HepG2 (cell line): ENCODE measurements around the gene BRAF. TPM values are rescaled to one million over a fixed set of nuclear protein-coding genes. Genes with fewer than 3 reads are reported as not detected.

Experiments
- ATAC-seq: fragments of 200-7000 bp; cut with Tn5 transposase; 3 replicates; pipeline ENCODE4 v1.9.1; 2020; ENCODE audit warnings: mild to moderate bottlenecking, moderate library complexity
- BruUV-seq: library from RNA; stranded (reverse); fragments of 400-500 nt; replicated peaks from 2 replicates; lab custom pipeline; 2021; lab: Mats Ljungman, UMichigan
- CTCF ChIA-PET: fragments of 300-600 bp; formaldehyde crosslinking; extraction: SDS; loops from one replicate; lab custom pipeline; 2021; ENCODE audit warnings: low total read pairs, inconsistent platforms, low intra/inter-chr PET ratio; lab: Yijun Ruan, JAX
- POLR2A ChIA-PET: fragments of 350-600 bp; sonication (Branson Sonifier 250); formaldehyde crosslinking; loops from one replicate; lab custom pipeline; 2020; ENCODE audit warnings: antibody characterized with exemption, inconsistent platforms; lab: Yijun Ruan, JAX
- DNase-seq: peaks from one replicate; pipeline ENCODE4 v3.0.0-alpha.2; 2015; ENCODE audit warnings: low spot score
- FAIRE-seq: peaks from 3 replicates; lab custom pipeline; 2011; peaks lifted over from hg19 to GRCh38; lab: Jason Lieb, UNC
- H2AFZ ChIP-seq: one replicate; pipeline ENCODE4 v1.6.1; 2011; ENCODE audit warnings: low read length, inconsistent platforms
- H3K27ac ChIP-seq: fragments of 300-600 bp; 3 replicates; pipeline ENCODE4 v1.8.0; 2011; ENCODE audit warnings: mixed run types, mild to moderate bottlenecking, mixed read lengths, low read length, inconsistent platforms; ENCODE audit not compliant: insufficient read depth; ENCODE audit errors: extremely low read length
- H3K27me3 ChIP-seq, 2 experiments: fragments of 200-600 bp in 1 of 2; 2 replicates in 1 of 2; 3 replicates in 1 of 2; pipeline versions ENCODE4 v1.6.0 to v1.8.0; 2011; ENCODE audit warnings: low read length in 2 of 2, mild to moderate bottlenecking in 2 of 2, moderate library complexity in 2 of 2, inconsistent platforms in 1 of 2; ENCODE audit not compliant: insufficient read depth in 2 of 2, control insufficient read depth in 1 of 2
- H3K36me3 ChIP-seq, 2 experiments: fragments of 200-600 bp in 1 of 2; replicated peaks in 1 of 2; 2 replicates in 1 of 2; 3 replicates in 1 of 2; pipeline versions ENCODE4 v1.5.1 to v1.8.0; 2011; ENCODE audit warnings: low read length in 2 of 2, inconsistent platforms in 1 of 2; ENCODE audit not compliant: insufficient read depth in 2 of 2, control insufficient read depth in 1 of 2
- H3K4me1 ChIP-seq: 2 replicates; pipeline ENCODE4 v1.5.1; 2012; ENCODE audit warnings: low read length, inconsistent platforms; ENCODE audit not compliant: insufficient read depth
- H3K4me2 ChIP-seq: 2 replicates; pipeline ENCODE4 v1.6.0; 2011; ENCODE audit warnings: low read depth, low read length, inconsistent platforms
- H3K4me3 ChIP-seq, 3 experiments: fragments of 200-600 bp in 1 of 3; sonication (generic), shearing (Covaris generic) in 1 of 3; replicated peaks in 1 of 3; 2 replicates each; pipeline ENCODE4 v1.5.1; 2011 to 2016; ENCODE audit warnings: low read length in 3 of 3, inconsistent platforms in 2 of 3, low read depth in 2 of 3, mild to moderate bottlenecking in 2 of 3, control low read depth in 1 of 3, mixed read lengths in 1 of 3; ENCODE audit not compliant: insufficient read depth in 1 of 3
- H3K79me2 ChIP-seq: one replicate; pipeline ENCODE4 v1.6.1; 2011; ENCODE audit warnings: low read length, inconsistent platforms; ENCODE audit not compliant: insufficient read depth
- H3K9ac ChIP-seq: 2 replicates; pipeline ENCODE4 v1.6.0; 2011; ENCODE audit warnings: mild to moderate bottlenecking, low read depth, low read length, inconsistent platforms; ENCODE audit not compliant: insufficient read depth
- H3K9me3 ChIP-seq: 2 replicates; pipeline ENCODE4 v1.5.1; 2012; ENCODE audit warnings: mild to moderate bottlenecking, low read length
- H4K20me1 ChIP-seq: 2 replicates; pipeline ENCODE4 v1.6.0; 2011; ENCODE audit warnings: inconsistent platforms, mild to moderate bottlenecking, low read length, moderate library complexity; ENCODE audit not compliant: insufficient read depth
- ARID5B ChIP-seq: IDR thresholded peaks from 2 replicates; pipeline ENCODE4 v1.4.0; 2020; ENCODE audit warnings: mild to moderate bottlenecking, missing genetic modification reagents
- CHD4 ChIP-seq: fragments of 200-600 bp; sonication (generic); IDR thresholded peaks from 2 replicates; pipeline ENCODE4 v1.7.0; 2017; ENCODE audit warnings: mild to moderate bottlenecking, low read length, borderline replicate concordance
- HNF4A ChIP-seq: sonication (generic); formaldehyde crosslinking; IDR thresholded peaks from 2 replicates; pipeline ENCODE4 v1.4.0; 2020; ENCODE audit warnings: missing genetic modification reagents
- NR1H2 ChIP-seq: sonication (generic); formaldehyde crosslinking; IDR thresholded peaks from 2 replicates; pipeline ENCODE4 v1.8.1; 2022; ENCODE audit warnings: low read depth, missing genetic modification reagents, borderline replicate concordance
- NR2F1 ChIP-seq, 2 experiments: fragments of 450-650 bp in 1 of 2; formaldehyde crosslinking in 1 of 2; IDR thresholded peaks; 2 replicates each; pipeline versions ENCODE4 v1.5.0 to v1.6.1; 2016 to 2020; ENCODE audit warnings: mild to moderate bottlenecking in 1 of 2, missing compliant biosample characterization in 1 of 2, missing genetic modification reagents in 1 of 2, moderate library complexity in 1 of 2
- PCBP2 ChIP-seq: fragments of 200-400 bp; formaldehyde crosslinking; optimal IDR thresholded peaks from 2 replicates; pipeline ENCODE3; 2018; ENCODE audit warnings: low read length, low read depth; ENCODE audit not compliant: poor library complexity, severe bottlenecking
- PPARG ChIP-seq: conservative IDR thresholded peaks from 2 replicates; pipeline ENCODE4 v1.6.1; 2016; ENCODE audit warnings: missing biosample characterization, missing genetic modification reagents
- SMAD3 ChIP-seq: sonication (generic); formaldehyde crosslinking; IDR thresholded peaks from 2 replicates; pipeline ENCODE4 v1.4.0; 2020; ENCODE audit warnings: missing genetic modification reagents
- YEATS2 ChIP-seq: sonication (generic); formaldehyde crosslinking; IDR thresholded peaks from 2 replicates; pipeline ENCODE4 v1.4.0; 2020; ENCODE audit warnings: missing genetic modification reagents, borderline replicate concordance
- ZFP36L1 ChIP-seq: sonication (generic); formaldehyde crosslinking; IDR thresholded peaks from 2 replicates; pipeline ENCODE4 v1.8.0; 2022; ENCODE audit warnings: mild to moderate bottlenecking, missing genetic modification reagents, moderate library complexity
- ZNF430 ChIP-seq: sonication (generic); formaldehyde crosslinking; IDR thresholded peaks from 2 replicates; pipeline ENCODE4 v1.9.0; 2021; ENCODE audit warnings: mild to moderate bottlenecking, missing genetic modification reagents
- ZNF446 ChIP-seq: sonication (generic); formaldehyde crosslinking; IDR thresholded peaks from 2 replicates; pipeline ENCODE4 v1.5.0; 2020; ENCODE audit warnings: mild to moderate bottlenecking, missing genetic modification reagents
- ZNF589 ChIP-seq: sonication (generic); formaldehyde crosslinking; conservative IDR thresholded peaks from 2 replicates; pipeline ENCODE4 v1.8.0; 2022; ENCODE audit warnings: mild to moderate bottlenecking, moderate library complexity, missing genetic modification reagents
- WGBS: methylation state at CpG from one replicate; pipeline ENCODE4 v1.1.6; 2017; ENCODE audit warnings: low lambda C conversion rate; 5-methylcytosine and 5-hydroxymethylcytosine counted together
- in situ Hi-C: cut with HindIII; loops from 2 replicates; pipeline ENCODE4 v1.10.0; 2017; ENCODE audit warnings: low pct_unique_long_range_greater_than_20kb; ENCODE audit not compliant: extremely low pct_ligation_motif_present
- intact Hi-C: fragments of 100-400 bp; cut with micrococcal nuclease; formaldehyde crosslinking; loops from one replicate; pipeline ENCODE4 v1.10.0; 2022; ENCODE audit not compliant: unreplicated experiment
- polyA plus RNA-seq, 8 experiments: library from polyadenylated mRNA; depleted of rRNA in 3 of 8; stranded (reverse) in 7 of 8; unstranded in 1 of 8; fragments of >200 nt; fragmentation: Illumina TruSeq in 4 of 8; extraction: Trizol in 4 of 8; gene quantifications; 2 replicates each; pipeline versions ENCODE4 v1.2.1 to v1.2.3, GENCODE V29; 2011 to 2016; ENCODE audit warnings: low read depth in 4 of 8, missing spikeins in 1 of 8, mixed read lengths in 1 of 8; ENCODE audit not compliant: insufficient read depth in 1 of 8
- total RNA-seq, 5 experiments: library from RNA; depleted of rRNA; stranded (reverse); fragments of >200 nt; fragmentation: Illumina TruSeq; extraction: Trizol; gene quantifications; 2 replicates each; pipeline ENCODE4 v1.2.3, GENCODE V29; 2016; ENCODE audit warnings: low read depth in 1 of 5
- TF ChIP-seq, protein P1 (sequence below): sonication (generic); formaldehyde crosslinking; conservative IDR thresholded peaks from 2 replicates; pipeline ENCODE4 v1.8.0; 2022; ENCODE audit warnings: missing genetic modification reagents

Gene BRAF
- total and polyA plus RNA-seq, 2 of the 13 experiments (the other 11 are each of a cell fraction or from before 2014, with no cell fraction given) = 12.5 to 13.4 TPM

DNA sequence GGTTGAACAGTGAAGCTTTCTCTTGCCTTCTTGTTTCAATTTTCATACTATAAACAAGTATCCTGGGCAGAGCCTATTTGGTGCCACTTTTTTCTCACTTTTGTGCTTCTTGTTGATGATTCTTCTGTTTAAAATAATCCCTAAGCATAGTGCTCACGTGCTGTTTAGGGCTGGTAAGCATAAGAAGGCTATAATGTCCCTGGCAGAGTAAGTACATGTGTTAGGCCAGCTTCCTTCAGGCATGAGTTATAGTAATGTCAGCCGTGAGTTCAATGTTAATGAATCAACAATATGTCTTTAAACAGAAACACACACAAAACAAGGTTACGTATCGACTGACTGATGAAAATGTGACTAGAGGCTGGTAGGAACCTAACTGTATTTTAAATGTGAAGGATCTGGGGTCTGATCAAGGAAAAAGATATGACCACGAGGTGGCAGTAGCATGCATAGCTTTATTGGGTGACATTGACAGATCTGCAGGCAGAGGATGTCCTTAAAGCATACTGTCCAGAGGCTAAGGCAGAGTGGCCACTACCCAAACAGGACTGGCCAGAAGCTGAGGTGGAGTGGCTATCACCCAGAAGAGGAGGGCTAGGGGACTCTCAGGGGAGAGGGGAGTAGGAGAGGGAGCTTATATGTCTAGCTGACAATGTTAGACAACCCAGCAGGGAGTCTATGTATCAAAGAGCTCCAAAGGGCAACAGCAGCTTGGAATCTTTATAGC lies 113.7 kb downstream of the BRAF start:
- Histone ChIP-seq H3K9ac (no peak overlapping the region), H3K27me3 (no peaks in the 10 kb centered on the region), H3K27ac (no peak overlapping the region), H3K9me3 (no peaks in the 10 kb centered on the region), H3K36me3 (peaks cover 0 to 9% of the 10 kb centered on the region in 2 experiments; a peak in 1 of 5 replicates), H3K4me2 (no peak overlapping the region), H2AFZ (no peak overlapping the region), H3K79me2 (no peaks in the 10 kb centered on the region), H3K4me3 (no peak overlapping the region), H4K20me1 (no peaks in the 10 kb centered on the region), H3K4me1 (peaks cover 12% of the 10 kb centered on the region)
- 37% methylated on average over 5 of the region's 5 CpGs for WGBS
- ChIA-PET CTCF (interaction anchor here (1.3 to 2.8 kb wide), 3 partner anchors 173 to 204 kb away, joined by 3 to 37 read pairs (median 24); partner anchors contain the start of gene MRPS33), POLR2A (interaction anchor here (1.2 to 2.5 kb wide), 4 partner anchors 113 to 204 kb away, joined by 5 to 17 read pairs (median 10); partner anchors contain the start of genes BRAF and MRPS33)
- in situ Hi-C loops = loop anchor here (5.0 kb wide), 1 partner anchor 201 kb away; the partner anchor contains the start of gene MRPS33
- peak; percentile 86 for FAIRE-seq
- DNase-seq = peak; percentile 76
- BruUV-seq = no TSS peak
- ATAC-seq = peak; percentile 99
- intact Hi-C loops = loop anchor here (1.0 to 5.0 kb wide), 4 partner anchors 113 to 721 kb away; partner anchors contain the start of gene BRAF
- peak; percentile 35; the same call in 1 of the 2 replicates for TF ChIP-seq ARID5B (CRISPR knock-in tag)
- TF ChIP-seq ZNF430 = no peak
- no peak for TF ChIP-seq NR1H2 (CRISPR knock-in tag)
- TF ChIP-seq PPARG (CRISPR knock-in tag) = 0 out of 2 replicates have a peak, but pooled peaks have one; percentile 28
- TF ChIP-seq ZFP36L1 (CRISPR knock-in tag) = no peak
- no peak for TF ChIP-seq ZNF446 (CRISPR knock-in tag)
- no peak for TF ChIP-seq ZNF589 (CRISPR knock-in tag)
- 0 out of 2 replicates have a peak, but pooled peaks have one; percentile 56 for TF ChIP-seq SMAD3 (CRISPR knock-in tag)
- TF ChIP-seq NR2F1 (CRISPR knock-in tag; IDR thresholded peaks at IDR 0.05) = no peak
- TF ChIP-seq HNF4A (CRISPR knock-in tag) = no peak
- TF ChIP-seq YEATS2 = 0 out of 2 replicates have a peak, but pooled peaks have one; percentile 15
- TF ChIP-seq CHD4 = no peak
- TF ChIP-seq, protein P1, sequence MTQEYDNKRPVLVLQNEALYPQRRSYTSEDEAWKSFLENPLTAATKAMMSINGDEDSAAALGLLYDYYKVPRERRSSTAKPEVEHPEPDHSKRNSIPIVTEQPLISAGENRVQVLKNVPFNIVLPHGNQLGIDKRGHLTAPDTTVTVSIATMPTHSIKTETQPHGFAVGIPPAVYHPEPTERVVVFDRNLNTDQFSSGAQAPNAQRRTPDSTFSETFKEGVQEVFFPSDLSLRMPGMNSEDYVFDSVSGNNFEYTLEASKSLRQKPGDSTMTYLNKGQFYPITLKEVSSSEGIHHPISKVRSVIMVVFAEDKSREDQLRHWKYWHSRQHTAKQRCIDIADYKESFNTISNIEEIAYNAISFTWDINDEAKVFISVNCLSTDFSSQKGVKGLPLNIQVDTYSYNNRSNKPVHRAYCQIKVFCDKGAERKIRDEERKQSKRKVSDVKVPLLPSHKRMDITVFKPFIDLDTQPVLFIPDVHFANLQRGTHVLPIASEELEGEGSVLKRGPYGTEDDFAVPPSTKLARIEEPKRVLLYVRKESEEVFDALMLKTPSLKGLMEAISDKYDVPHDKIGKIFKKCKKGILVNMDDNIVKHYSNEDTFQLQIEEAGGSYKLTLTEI (CRISPR knock-in tag) = no peak
- no peak for TF ChIP-seq PCBP2
